ENCODE data around the gene BMS1. TPM values are rescaled to one million over a fixed set of nuclear protein-coding genes. Genes with fewer than 3 reads are reported as not detected.
"Not testable (repeated sequence)": the region's sequence is repeated elsewhere in the genome, so short reads cannot be mapped to it uniquely, and the experiment has no call there.

Gene BMS1
- total RNA-seq, 1 donor from 2014 or later, result 24.6 TPM

DNA sequence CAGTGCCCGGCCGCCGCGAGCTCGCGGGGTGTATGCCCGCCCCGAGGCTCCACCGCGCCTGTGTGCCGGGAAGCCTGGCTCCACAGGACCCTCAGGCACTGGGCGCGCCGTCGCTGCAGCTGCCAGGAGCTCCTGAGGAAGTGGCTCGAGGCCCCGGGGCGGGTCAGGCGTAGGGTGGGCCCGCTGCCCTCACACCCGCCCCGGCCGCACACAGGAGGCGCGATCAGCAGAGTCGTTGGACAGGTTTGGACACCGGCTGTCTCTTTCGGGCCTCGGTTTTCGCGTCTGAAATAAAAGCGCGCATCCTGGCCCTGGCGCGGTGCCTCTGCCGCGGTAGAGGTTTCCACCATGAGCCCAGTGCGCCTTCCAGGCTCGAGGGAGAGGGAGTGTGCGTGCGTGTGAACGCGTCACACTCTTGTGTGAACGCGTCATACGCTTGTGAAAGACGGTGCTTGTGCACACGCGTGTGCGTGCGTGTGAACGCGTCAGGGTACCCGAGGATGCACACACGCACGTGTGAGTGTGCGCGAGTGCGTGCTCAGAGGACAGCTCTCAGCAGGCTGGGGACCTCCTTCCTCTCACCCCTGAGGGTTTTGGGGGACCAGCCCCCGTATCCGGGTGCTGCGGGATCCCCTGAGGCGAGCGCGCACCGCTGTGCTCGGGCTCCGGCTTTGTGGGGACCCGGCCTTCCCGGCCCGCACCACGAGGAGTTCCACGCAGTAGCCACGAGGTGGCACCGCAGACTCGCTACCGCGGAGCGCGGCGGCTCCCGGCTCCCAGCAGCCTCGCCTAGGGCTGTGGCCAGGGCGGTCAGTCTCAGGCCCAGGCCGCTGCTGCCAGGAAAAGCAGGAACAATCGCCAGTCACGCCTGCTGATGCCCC is 83.8 kb downstream of the BMS1 start:
- ChIA-PET CTCF (interaction anchor here (1.1 kb wide), 1 partner anchor 249 kb away, joined by 3 read pairs; no protein-coding TSS in a partner anchor), POLR2A (no interaction called here)
- H3K9me3 Mint-ChIP-seq, result no peaks in the 10 kb centered on the region
- peaks cover 2% of the 10 kb centered on the region for H3K4me1 Mint-ChIP-seq
- intact Hi-C loops (cut with micrococcal nuclease), result loop anchor here (1.0 to 5.0 kb wide), 2 partner anchors 239 to 336 kb away; no protein-coding TSS in a partner anchor
- peak; percentile 36 for DNase-seq
- ATAC-seq (ENCODE audit: low read depth), result peak; percentile 45
- TF ChIP-seq, protein P1, sequence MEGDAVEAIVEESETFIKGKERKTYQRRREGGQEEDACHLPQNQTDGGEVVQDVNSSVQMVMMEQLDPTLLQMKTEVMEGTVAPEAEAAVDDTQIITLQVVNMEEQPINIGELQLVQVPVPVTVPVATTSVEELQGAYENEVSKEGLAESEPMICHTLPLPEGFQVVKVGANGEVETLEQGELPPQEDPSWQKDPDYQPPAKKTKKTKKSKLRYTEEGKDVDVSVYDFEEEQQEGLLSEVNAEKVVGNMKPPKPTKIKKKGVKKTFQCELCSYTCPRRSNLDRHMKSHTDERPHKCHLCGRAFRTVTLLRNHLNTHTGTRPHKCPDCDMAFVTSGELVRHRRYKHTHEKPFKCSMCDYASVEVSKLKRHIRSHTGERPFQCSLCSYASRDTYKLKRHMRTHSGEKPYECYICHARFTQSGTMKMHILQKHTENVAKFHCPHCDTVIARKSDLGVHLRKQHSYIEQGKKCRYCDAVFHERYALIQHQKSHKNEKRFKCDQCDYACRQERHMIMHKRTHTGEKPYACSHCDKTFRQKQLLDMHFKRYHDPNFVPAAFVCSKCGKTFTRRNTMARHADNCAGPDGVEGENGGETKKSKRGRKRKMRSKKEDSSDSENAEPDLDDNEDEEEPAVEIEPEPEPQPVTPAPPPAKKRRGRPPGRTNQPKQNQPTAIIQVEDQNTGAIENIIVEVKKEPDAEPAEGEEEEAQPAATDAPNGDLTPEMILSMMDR (IDR thresholded peaks at IDR 0.05), result no peak
- no peaks in the 10 kb centered on the region for H3K36me3 Mint-ChIP-seq (ENCODE audit: low read depth)
- no peak overlapping the region for H3K4me3 Mint-ChIP-seq
- no peak overlapping the region for H3K27ac Mint-ChIP-seq
- peaks cover 24% of the 10 kb centered on the region for H3K27me3 Mint-ChIP-seq

DNA sequence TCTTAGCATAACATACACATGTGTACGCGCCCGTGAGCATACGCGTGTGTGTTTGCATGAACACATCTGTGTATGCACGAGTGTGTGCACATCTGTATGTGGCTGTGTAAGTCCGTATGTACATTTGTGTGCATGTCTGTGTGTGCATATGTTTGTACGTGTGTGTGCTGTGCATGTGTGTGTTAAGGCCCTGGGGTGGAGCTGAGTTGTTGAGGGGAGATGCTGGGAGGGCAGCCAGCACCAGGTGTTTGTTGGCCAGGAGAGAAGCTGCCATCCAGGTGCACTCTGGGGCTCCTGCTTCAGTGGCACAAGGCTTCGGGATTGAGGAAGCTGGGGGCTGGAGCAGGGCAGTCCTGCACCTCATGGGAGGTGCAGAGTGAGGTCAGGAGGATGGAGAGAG is 85.0 kb downstream of the BMS1 start:
- Mint-ChIP-seq H3K4me3 (no peak overlapping the region), H3K27ac (no peak overlapping the region), H3K4me1 (peaks cover 2% of the 10 kb centered on the region), H3K36me3 (ENCODE audit: low read depth) (no peaks in the 10 kb centered on the region), H3K9me3 (no peaks in the 10 kb centered on the region), H3K27me3 (peaks cover 24% of the 10 kb centered on the region)
- POLR2A ChIA-PET, result no interaction called here
- intact Hi-C loops (cut with micrococcal nuclease), result loop anchor here (5.0 kb wide), 1 partner anchor 335 kb away; no protein-coding TSS in a partner anchor
- DNase-seq (no peak), ATAC-seq (ENCODE audit: low read depth) (no peak)
- CTCF ChIA-PET, result interaction anchor here (1.1 kb wide), 1 partner anchor 248 kb away, joined by 3 read pairs; no protein-coding TSS in a partner anchor
- TF ChIP-seq, protein P1 (IDR thresholded peaks at IDR 0.05), result no peak

DNA sequence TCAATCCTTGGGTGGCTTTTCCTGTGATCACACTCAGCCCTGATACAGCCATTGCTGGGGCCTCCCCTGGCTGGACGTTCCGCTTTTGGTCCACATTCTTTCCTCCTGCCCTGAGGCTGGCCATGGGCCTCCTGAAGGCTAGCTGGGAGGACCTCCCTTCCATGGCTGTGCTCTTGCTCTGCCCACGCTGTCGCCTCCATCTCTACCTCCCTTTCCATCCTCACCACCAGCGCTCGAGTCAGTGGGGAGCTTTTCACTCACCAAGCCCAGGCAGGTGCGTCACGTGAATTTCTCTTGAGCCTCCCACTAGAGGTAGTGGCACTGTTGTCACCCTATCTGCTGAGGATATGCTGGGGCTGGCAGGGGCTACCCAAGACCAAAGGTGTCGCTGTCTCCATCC is 85.9 kb downstream of the BMS1 start:
- H3K36me3 Mint-ChIP-seq (ENCODE audit: low read depth), result no peaks in the 10 kb centered on the region
- H3K4me1 Mint-ChIP-seq, result peaks cover 2% of the 10 kb centered on the region
- intact Hi-C loops (cut with micrococcal nuclease), result loop anchor here (5.0 kb wide), 1 partner anchor 334 kb away; no protein-coding TSS in a partner anchor
- ChIA-PET POLR2A (no interaction called here), CTCF (no interaction called here)
- ATAC-seq (ENCODE audit: low read depth) (no peak), DNase-seq (no peak)
- H3K27ac Mint-ChIP-seq, result no peak overlapping the region
- H3K4me3 Mint-ChIP-seq, result no peak overlapping the region
- TF ChIP-seq, protein P1 (IDR thresholded peaks at IDR 0.05), result no peak
- peaks cover 24% of the 10 kb centered on the region for H3K27me3 Mint-ChIP-seq
- no peaks in the 10 kb centered on the region for H3K9me3 Mint-ChIP-seq

DNA sequence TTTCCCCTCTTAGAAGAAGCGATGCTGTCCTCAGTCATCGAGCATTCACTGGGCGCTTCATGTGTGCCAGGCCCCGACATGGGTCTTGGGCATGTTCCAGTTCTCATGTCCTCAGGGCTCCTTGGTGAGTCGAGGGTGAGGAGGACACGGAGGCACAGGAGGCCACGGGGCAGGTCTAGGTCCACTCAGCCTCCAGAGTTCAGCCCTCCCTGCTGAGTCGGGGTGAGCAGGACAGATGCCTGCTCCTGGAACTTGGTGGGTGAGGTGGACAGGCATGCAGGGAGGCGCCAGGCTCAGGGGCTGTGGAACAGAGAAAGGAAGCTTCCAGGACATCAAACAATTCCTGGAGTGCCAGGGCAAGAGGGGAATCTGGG is 87.4 kb downstream of the BMS1 start:
- DNase-seq, result no peak
- ChIA-PET CTCF (no interaction called here), POLR2A (no interaction called here)
- Mint-ChIP-seq H3K27me3 (peaks cover 13% of the 10 kb centered on the region), H3K4me1 (peaks cover 2% of the 10 kb centered on the region), H3K4me3 (no peak overlapping the region), H3K36me3 (ENCODE audit: low read depth) (no peaks in the 10 kb centered on the region), H3K9me3 (no peaks in the 10 kb centered on the region), H3K27ac (no peak overlapping the region)
- intact Hi-C loops (cut with micrococcal nuclease), result loop anchor here (5.0 kb wide), 1 partner anchor 332 kb away; no protein-coding TSS in a partner anchor
- TF ChIP-seq, protein P1 (IDR thresholded peaks at IDR 0.05), result no peak
- ATAC-seq (ENCODE audit: low read depth), result no peak

DNA sequence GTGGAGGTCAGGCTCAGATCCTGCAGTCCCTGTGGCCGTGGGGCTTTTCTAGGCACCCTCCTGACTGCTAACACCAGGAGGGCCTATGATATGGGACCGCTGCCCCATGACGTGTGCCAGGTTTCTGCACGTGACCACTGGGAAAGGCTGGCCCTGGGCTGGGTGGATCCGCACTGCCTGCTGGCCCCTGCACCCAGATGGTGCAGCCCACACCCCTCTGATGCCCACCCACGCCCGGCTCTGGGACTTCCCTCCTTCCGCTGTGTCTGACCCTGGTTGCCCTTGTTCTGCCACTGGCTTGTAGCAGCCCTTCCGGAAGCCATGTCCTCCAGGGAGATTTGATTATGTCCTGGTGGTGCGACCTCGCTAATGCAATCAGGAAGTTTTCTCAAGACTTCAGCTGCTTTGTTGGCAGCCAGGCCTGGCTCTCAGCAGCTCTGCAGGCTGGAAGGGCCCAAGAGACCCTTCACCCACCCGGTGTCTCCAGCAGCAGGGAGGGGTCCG is 88.6 kb downstream of the BMS1 start:
- DNase-seq; H3K4me3 Mint-ChIP-seq; ATAC-seq (ENCODE audit: low read depth); intact Hi-C loops (cut with micrococcal nuclease); H3K27ac Mint-ChIP-seq; POLR2A ChIA-PET; H3K27me3 Mint-ChIP-seq; H3K4me1 Mint-ChIP-seq; H3K9me3 Mint-ChIP-seq; H3K36me3 Mint-ChIP-seq (ENCODE audit: low read depth): not testable (repeated sequence)
- CTCF ChIA-PET, result interaction anchor here (0.6 kb wide), 1 partner anchor 801 kb away, joined by 3 read pairs; no protein-coding TSS in a partner anchor
